HG03558 (cell line): ENCODE data around the gene ABLIM3.
"Not testable (repeated sequence)": the region's sequence is repeated elsewhere in the genome, so short reads cannot be mapped to it uniquely, and the experiment has no call there.

ENCODE experiments used
- ATAC-seq: cut with Tn5 transposase; IDR thresholded peaks from one replicate; pipeline ENCODE4 v1.9.1; 2021; ENCODE audit warnings: moderate number of reproducible peaks; ENCODE audit not compliant: unreplicated experiment; ENCODE audit errors: extremely low read depth

ABLIM3 gene

GRCh38 chr5:149242339-149242738 lies 101.0 kb downstream of the ABLIM3 start:
- ATAC-seq = no peak

DNA sequence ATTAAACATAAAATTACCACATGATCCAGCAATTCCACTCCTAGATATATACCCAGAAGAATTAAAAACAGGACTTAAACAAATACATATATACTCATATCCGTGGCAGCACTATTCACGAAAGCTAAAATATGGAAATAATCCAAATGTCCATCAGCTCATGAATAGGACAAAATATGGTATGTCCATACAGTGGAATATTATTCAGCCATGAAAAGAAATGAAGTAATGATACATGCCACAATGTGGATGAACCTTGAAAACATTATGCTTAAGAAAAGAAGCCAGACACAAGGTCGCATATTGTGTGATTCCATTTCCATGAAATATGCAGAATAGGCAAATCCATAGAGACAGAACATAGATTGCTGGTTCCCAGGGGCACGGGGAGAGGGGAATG lies 105.6 kb downstream of the ABLIM3 start:
- ATAC-seq = no peak

DNA sequence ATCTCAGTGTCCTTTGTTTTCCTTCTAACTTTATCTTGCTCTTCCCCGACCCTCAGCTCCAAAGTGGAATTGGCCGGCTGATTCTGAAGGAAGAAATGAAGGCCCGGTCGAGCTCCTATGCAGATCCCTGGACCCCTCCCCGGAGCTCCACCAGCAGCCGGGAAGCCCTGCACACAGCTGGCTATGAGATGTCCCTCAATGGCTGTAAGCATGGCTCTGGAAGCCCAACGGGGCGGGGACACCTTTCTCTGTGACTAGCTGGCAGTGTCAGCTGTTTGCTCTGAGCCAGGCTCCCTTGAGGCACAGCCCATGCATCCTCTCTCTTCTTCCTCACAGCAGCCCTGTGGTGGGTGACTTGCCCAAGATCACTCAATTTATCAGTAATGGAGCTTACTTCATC lies 106.4 kb downstream of the ABLIM3 start:
- ATAC-seq = no peak

GRCh38 chr5:149251546-149251945 lies 110.3 kb downstream of the ABLIM3 start:
- no peak for ATAC-seq

GRCh38 chr5:149254506-149254905 lies 113.2 kb downstream of the ABLIM3 start:
- ATAC-seq = no peak

GRCh38 chr5:149256451-149256850 lies 115.2 kb downstream of the ABLIM3 start:
- ATAC-seq = no peak

- no peak for ATAC-seq
Measured at GRCh38 chr5:149257131-149257530, 115.8 kb downstream of the ABLIM3 start.

DNA sequence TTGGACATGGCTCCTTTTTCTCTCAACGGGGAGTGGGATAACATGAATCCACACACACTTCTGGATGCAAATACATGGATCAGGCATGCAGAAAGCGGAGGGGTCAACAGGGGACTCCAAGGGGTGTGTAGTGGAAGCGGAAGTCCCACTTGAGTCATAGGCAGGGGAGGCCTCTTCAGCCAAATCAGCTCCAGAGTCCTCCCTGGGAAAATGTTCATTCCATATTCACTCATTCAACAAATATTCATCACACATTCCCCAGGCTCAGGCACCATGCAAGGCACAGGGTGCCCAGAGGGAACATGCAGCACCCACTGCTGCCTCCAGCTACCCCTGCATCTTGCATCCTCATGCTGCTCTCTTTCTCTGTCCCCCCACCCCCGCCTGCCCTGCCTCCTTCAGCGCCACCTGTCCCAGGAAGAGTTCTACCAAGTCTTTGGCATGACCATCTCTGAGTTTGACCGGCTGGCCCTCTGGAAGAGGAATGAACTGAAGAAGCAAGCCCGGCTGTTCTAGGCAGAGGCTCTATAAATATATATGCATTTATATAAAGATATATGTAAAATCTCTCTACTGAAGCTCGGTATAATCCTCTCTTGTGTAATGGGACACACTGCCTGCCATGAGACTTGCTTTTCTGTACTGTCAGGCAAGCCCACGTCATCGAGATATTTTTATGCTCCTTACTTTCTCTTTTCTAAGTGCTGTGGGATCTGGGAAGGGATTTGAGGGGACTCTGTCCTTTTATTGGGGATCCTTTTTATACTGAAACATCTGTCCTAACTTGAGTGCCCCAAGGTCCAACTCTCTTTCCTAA lies 116.8 kb downstream of the ABLIM3 start:
- no peak for ATAC-seq

- ATAC-seq = no peak
Measured at GRCh38 chr5:149260761-149261160, 119.5 kb downstream of the ABLIM3 start.

GRCh38 chr5:149261246-149261645 lies 120.0 kb downstream of the ABLIM3 start:
- ATAC-seq = no peak

DNA sequence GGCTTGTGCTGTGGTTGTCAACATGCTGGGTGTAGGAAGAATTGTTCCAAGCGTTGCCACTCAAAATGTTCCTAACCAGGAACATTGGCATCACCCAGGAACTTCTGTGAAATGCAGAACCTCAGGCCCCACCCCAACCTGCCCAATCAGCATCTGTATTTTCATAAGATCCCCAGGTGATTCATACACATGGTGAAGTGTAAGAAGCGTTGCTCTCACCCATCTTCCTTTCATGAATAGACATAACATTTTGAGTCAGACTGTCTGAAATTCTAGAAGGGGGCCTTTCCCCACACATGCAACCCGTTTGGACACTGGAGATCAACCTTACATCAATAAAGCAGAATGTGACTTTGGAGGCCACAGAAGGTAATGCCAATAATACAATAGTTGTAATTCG lies 121.0 kb downstream of the ABLIM3 start:
- no peak for ATAC-seq

- ATAC-seq = peak; percentile 81
Measured at GRCh38 chr5:149264439-149265067, 123.3 kb downstream of the ABLIM3 start.

GRCh38 chr5:149265068-149265465 lies 123.8 kb downstream of the ABLIM3 start:
- ATAC-seq = no peak

GRCh38 chr5:149265597-149265996 lies 124.3 kb downstream of the ABLIM3 start:
- no peak for ATAC-seq

GRCh38 chr5:149267241-149267973 lies 126.1 kb downstream of the ABLIM3 start:
- no peak for ATAC-seq

GRCh38 chr5:149268928-149269557 lies 127.8 kb downstream of the ABLIM3 start:
- ATAC-seq = no peak

DNA sequence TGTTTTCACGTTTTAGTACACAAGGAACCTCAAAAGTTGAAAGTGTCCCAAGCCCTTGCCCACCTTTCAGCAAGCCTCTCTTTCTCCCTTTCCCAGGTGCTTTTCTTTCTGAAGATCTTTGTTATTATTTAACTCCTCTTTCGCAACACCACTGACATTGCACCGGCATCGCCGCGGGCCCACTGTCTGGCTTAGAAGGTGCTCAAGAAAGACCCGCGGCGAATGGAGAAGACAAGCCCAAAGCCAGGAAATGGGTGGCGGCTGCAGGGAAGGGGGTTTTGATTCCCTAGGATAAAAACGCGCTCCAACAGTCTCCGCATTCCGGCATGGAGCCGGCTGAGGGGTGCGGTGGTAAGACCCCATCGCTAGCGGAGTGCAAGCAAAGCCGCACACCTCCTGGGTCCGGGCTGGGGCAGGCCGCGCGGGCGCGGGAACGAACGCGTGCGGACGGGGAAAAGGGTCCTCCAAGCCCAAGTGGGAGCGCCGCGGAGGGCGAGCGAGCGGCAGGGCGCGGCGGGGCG lies 130.0 kb downstream of the ABLIM3 start:
- no peak for ATAC-seq

GRCh38 chr5:149271716-149272563 lies 130.6 kb downstream of the ABLIM3 start, which contains the start of gene AFAP1L1:
Gene AFAP1L1 (plus strand): TSS chr5:149271859. CDS start chr5:149271969, 110 bp downstream.
- no peak for ATAC-seq

DNA sequence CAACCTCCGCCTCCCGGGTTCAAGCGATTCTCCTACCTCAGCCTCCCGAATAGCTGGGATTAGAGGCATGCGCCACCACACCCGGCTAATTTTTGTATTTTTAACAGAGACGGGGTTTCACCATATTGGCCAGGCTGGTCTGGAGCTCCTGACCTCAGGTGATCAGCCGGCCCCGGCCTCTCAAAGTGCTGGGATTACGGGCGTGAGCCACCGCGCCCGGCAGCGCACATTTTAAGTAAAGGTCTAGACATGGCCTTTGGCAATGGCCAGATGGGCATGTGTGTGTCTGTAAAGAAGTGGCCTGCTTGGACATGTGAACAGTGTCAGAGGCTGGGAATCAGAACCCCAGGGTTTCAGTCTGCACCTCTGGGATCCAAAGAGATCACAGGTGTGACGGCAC lies 131.5 kb downstream of the ABLIM3 start:
- not testable (repeated sequence) for ATAC-seq
